ENCODE measurements around the gene WASF2.

DNA sequence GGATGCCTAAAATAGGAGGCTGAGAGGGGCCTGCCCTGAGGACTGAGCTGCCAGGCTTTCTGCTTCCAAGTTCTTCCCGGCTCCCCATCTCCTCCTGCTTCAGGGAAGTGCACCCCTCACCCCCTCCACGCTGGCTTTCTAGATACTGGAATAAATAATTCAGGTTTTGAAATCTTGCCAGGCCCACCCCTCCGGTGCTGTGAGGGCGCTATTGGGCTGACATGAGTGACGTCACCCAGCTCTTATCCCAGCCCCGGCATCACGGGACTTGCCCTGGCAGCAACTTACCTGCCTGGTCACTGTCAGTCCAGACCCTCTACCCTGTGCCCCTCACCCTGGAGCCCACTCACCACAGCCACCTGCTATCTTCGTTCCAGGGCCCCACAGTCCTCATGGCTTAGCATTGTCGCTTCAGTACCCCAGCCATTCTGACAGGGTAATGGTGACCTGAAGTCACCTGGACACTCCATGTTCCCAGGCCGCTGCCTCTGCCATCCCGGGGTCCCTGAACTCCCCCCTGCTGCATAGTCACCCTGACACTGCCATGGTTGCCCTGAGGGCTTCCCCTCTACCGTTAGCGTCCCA, 98.4 kb downstream of the WASF2 start:
- TF ChIP-seq EP300 (conservative IDR thresholded peaks at IDR 0.05; ENCODE audit: poor library complexity, severe bottlenecking) (no peak), REST (IDR thresholded peaks at IDR 0.05; ENCODE audit: borderline replicate concordance) (no peak), CTCF (IDR thresholded peaks at IDR 0.05; ENCODE audit: poor library complexity, severe bottlenecking) (no peak), POLR2AphosphoS5 (IDR thresholded peaks at IDR 0.05) (no peak), EZH2 (IDR thresholded peaks at IDR 0.05; ENCODE audit: borderline replicate concordance, insufficient read depth, low read length, poor library complexity, severe bottlenecking) (no peak), MXI1 (conservative IDR thresholded peaks at IDR 0.05; ENCODE audit: poor library complexity, severe bottlenecking) (no peak), SMC3 (conservative IDR thresholded peaks at IDR 0.05; ENCODE audit: poor library complexity) (no peak)
